ENCODE data around the gene IGFBP7.

GRCh38 chr4:57040510-57040909 lies 69.7 kb downstream of the IGFBP7 start:
- TF ChIP-seq POLR2A (IDR thresholded peaks at IDR 0.05) (no peak), CTCF (IDR thresholded peaks at IDR 0.05) (no peak)

Measured in uterus (tissue), 2 donors.